ENCODE data around the gene SRA1.

The SRA1 gene

GRCh38 chr5:140570058-140570457, 12.8 kb upstream of the SRA1 start:
- DNase-seq = no peak

- DNase-seq = no peak
These were observed 11.9 kb upstream of the SRA1 start for GRCh38 chr5:140569197-140569596.

GRCh38 chr5:140568443-140569063, 11.3 kb upstream of the SRA1 start:
- DNase-seq = no peak

GRCh38 chr5:140567871-140568270, 10.6 kb upstream of the SRA1 start:
- no peak for DNase-seq

- no peak for DNase-seq
These were observed 10.0 kb upstream of the SRA1 start for GRCh38 chr5:140567136-140567818.

GRCh38 chr5:140566665-140567064, 9.4 kb upstream of the SRA1 start:
- no peak for DNase-seq

- no peak for DNase-seq
These were observed 8.5 kb upstream of the SRA1 start for GRCh38 chr5:140565780-140566095.

GRCh38 chr5:140565024-140565779, 7.9 kb upstream of the SRA1 start:
- DNase-seq = no peak

GRCh38 chr5:140564196-140565023, 7.1 kb upstream of the SRA1 start, which contains the start of the genes APBB3 and SLC35A4:
Gene APBB3, minus strand, starts transcription at chr5:140564598. Its CDS starts 353 bp downstream, at chr5:140564245.
Gene SLC35A4, plus strand, starts transcription at chr5:140564828. Its CDS starts 2,342 bp downstream, at chr5:140567170.
- DNase-seq = peak; percentile 81

GRCh38 chr5:140563596-140563995, 6.3 kb upstream of the SRA1 start:
- no peak for DNase-seq

GRCh38 chr5:140561753-140562523, 4.7 kb upstream of the SRA1 start:
- DNase-seq = no peak

GRCh38 chr5:140560227-140560626, 3.0 kb upstream of the SRA1 start:
- no peak for DNase-seq

GRCh38 chr5:140558542-140558941, 1.3 kb upstream of the SRA1 start:
- no peak for DNase-seq

- DNase-seq = no peak
These were observed 692 bp upstream of the SRA1 start for GRCh38 chr5:140557965-140558364.

GRCh38 chr5:140556438-140556837, 835 bp downstream of the SRA1 start:
- DNase-seq = no peak

- DNase-seq = no peak
These were observed 1.4 kb downstream of the SRA1 start for GRCh38 chr5:140555747-140556312.

- DNase-seq = no peak
These were observed 2.8 kb downstream of the SRA1 start for GRCh38 chr5:140554454-140554853.

- DNase-seq = no peak
These were observed 3.6 kb downstream of the SRA1 start for GRCh38 chr5:140553657-140554056.

- DNase-seq = no peak
These were observed 5.4 kb downstream of the SRA1 start for GRCh38 chr5:140551872-140552271.

- no peak for DNase-seq
These were observed 6.9 kb downstream of the SRA1 start for GRCh38 chr5:140550147-140551079.

Data from DMS153 (cell line).